WTC11 (cell line): ENCODE data around the gene PDIK1L. TPM values are rescaled to one million over a fixed set of nuclear protein-coding genes. Genes with fewer than 3 reads are reported as not detected.
A peak's percentile ranks its signal among the peaks of the same experiment; 100 is the strongest.

Experiments
- ATAC-seq: fragments of 200-7000 bp; cut with Tn5 transposase; 2 replicates; pipeline ENCODE4 v1.10.0; 2021; ENCODE audit warnings: mild to moderate bottlenecking, moderate library complexity
- CTCF ChIA-PET: fragments of 300-600 bp; sonication (Branson Sonifier 250); formaldehyde crosslinking; loops from one replicate; lab custom pipeline; 2021; ENCODE audit warnings: antibody characterized with exemption; lab: Charles Lee
- POLR2A ChIA-PET: fragments of 350-600 bp; sonication (Branson Sonifier 250); formaldehyde crosslinking; loops from one replicate; lab custom pipeline; 2021; ENCODE audit warnings: antibody characterized with exemption; lab: Charles Lee
- DNase-seq: peaks from one replicate; pipeline ENCODE4 v3.0.0; 2021; ENCODE audit warnings: low spot score
- H3K27ac Mint-ChIP-seq: 2 replicates; pipeline ENCODE4 v1.8.0; 2021; ENCODE audit warnings: mixed read lengths
- H3K27me3 Mint-ChIP-seq: 2 replicates; pipeline ENCODE4 v1.8.0; 2021; ENCODE audit warnings: low read depth, mild to moderate bottlenecking, moderate library complexity, mixed read lengths
- H3K36me3 Mint-ChIP-seq: 2 replicates; pipeline ENCODE4 v1.8.0; 2021; ENCODE audit warnings: mixed read lengths
- H3K4me1 Mint-ChIP-seq: 2 replicates; pipeline ENCODE4 v1.8.0; 2022; ENCODE audit warnings: mixed read lengths
- H3K4me3 Mint-ChIP-seq: 2 replicates; pipeline ENCODE4 v1.8.0; 2021; ENCODE audit warnings: mild to moderate bottlenecking, moderate library complexity, mixed read lengths
- H3K9me3 Mint-ChIP-seq: 2 replicates; pipeline ENCODE4 v1.8.0; 2021; ENCODE audit warnings: mixed read lengths
- ARID4B ChIP-seq: sonication (generic); formaldehyde crosslinking; IDR thresholded peaks from 2 replicates; pipeline ENCODE4 v1.8.0; 2023; ENCODE audit warnings: missing genetic modification reagents, mild to moderate bottlenecking, borderline replicate concordance
- ATF3 ChIP-seq: sonication (generic); formaldehyde crosslinking; conservative IDR thresholded peaks from 2 replicates; pipeline ENCODE4 v1.8.1; 2022; ENCODE audit warnings: mild to moderate bottlenecking, missing genetic modification reagents
- CTCF ChIP-seq: fragments of 200-600 bp; IDR thresholded peaks from 2 replicates; pipeline ENCODE4 v1.8.0; 2022; ENCODE audit warnings: antibody characterized with exemption
- E2F4 ChIP-seq: sonication (generic); formaldehyde crosslinking; IDR thresholded peaks from 2 replicates; pipeline ENCODE4 v1.8.1; 2022; ENCODE audit warnings: low read depth, mild to moderate bottlenecking, moderate library complexity, missing genetic modification reagents, borderline replicate concordance
- NFYB ChIP-seq: sonication (generic); formaldehyde crosslinking; conservative IDR thresholded peaks from 2 replicates; pipeline ENCODE4 v1.8.0; 2022; ENCODE audit warnings: low read depth, missing genetic modification reagents
- NR2C2 ChIP-seq: sonication (generic); formaldehyde crosslinking; IDR thresholded peaks from 2 replicates; pipeline ENCODE4 v1.8.0; 2022; ENCODE audit warnings: mild to moderate bottlenecking, missing genetic modification reagents
- OVOL2 ChIP-seq: fragments of 250-450 bp; sonication (Bioruptor Pico); IDR thresholded peaks from 2 replicates; pipeline ENCODE4 v1.9.0; 2021; ENCODE audit warnings: mild to moderate bottlenecking, borderline replicate concordance
- PREB ChIP-seq: sonication (generic); formaldehyde crosslinking; IDR thresholded peaks from 2 replicates; pipeline ENCODE4 v1.8.1; 2022; ENCODE audit warnings: mild to moderate bottlenecking, missing genetic modification reagents, moderate library complexity, borderline replicate concordance
- PRRX2 ChIP-seq: fragments of 250-450 bp; sonication (Bioruptor Pico); IDR thresholded peaks from 2 replicates; pipeline ENCODE4 v1.8.0; 2021; ENCODE audit warnings: mild to moderate bottlenecking
- RELA ChIP-seq: sonication (generic); formaldehyde crosslinking; IDR thresholded peaks from 2 replicates; pipeline ENCODE4 v1.8.1; 2022; ENCODE audit warnings: missing genetic modification reagents, mild to moderate bottlenecking, borderline replicate concordance
- SOX15 ChIP-seq: fragments of 250-450 bp; sonication (Bioruptor Pico); IDR thresholded peaks from 2 replicates; pipeline ENCODE4 v1.9.0; 2021; ENCODE audit warnings: mild to moderate bottlenecking
- STAT6 ChIP-seq: sonication (generic); formaldehyde crosslinking; conservative IDR thresholded peaks from 2 replicates; pipeline ENCODE4 v1.8.1; 2023; ENCODE audit warnings: mild to moderate bottlenecking, low read depth, missing genetic modification reagents, moderate library complexity
- TEAD4 ChIP-seq: sonication (generic); formaldehyde crosslinking; IDR thresholded peaks from 2 replicates; pipeline ENCODE4 v1.8.0; 2022; ENCODE audit warnings: mild to moderate bottlenecking, missing genetic modification reagents
- ZNF263 ChIP-seq: sonication (generic); formaldehyde crosslinking; IDR thresholded peaks from 2 replicates; pipeline ENCODE4 v1.8.1; 2022; ENCODE audit warnings: low read depth, mild to moderate bottlenecking, moderate library complexity, missing genetic modification reagents
- ZNF423 ChIP-seq: fragments of 250-450 bp; sonication (Bioruptor Pico); IDR thresholded peaks from 2 replicates; pipeline ENCODE4 v2.1.2; 2022; ENCODE audit warnings: mild to moderate bottlenecking, moderate library complexity
- total RNA-seq: library from RNA; stranded (reverse); gene quantifications from 3 replicates; pipeline ENCODE4 v1.2.3, GENCODE V29; 2021

Gene PDIK1L
- total RNA-seq, 1 experiment from 2014 or later, result 5.5 TPM

GRCh38 chr1:26142159-26142558 is 30.5 kb downstream of the PDIK1L start:
- ATAC-seq, result no peak
- TF ChIP-seq ZNF263 (no peak), E2F4 (no peak), ATF3 (CRISPR knock-in tag) (no peak), PRRX2 (CRISPR knock-in tag) (no peak), NR2C2 (no peak), NFYB (no peak), STAT6 (CRISPR knock-in tag) (no peak), OVOL2 (no peak), ARID4B (CRISPR knock-in tag) (no peak), PREB (CRISPR knock-in tag) (no peak)
- Mint-ChIP-seq H3K27me3 (peaks cover 30% of the 10 kb centered on the region), H3K36me3 (no peaks in the 10 kb centered on the region), H3K4me1 (peaks cover 3% of the 10 kb centered on the region; the same call in 1 of the 2 replicates), H3K9me3 (no peaks in the 10 kb centered on the region), H3K4me3 (no peak overlapping the region), H3K27ac (no peak overlapping the region)
- POLR2A ChIA-PET, result no interaction called here
- CTCF ChIA-PET, result interaction anchor here (0.7 to 4.9 kb wide), 15 partner anchors 9 to 143 kb away, joined by 3 to 136 read pairs (median 3); partner anchors contain the start of genes CEP85, EXTL1, PDIK1L and TRIM63
- no peak for DNase-seq

- no peak overlapping the region for H3K4me3 Mint-ChIP-seq
- peak; percentile 86 for DNase-seq
- no peaks in the 10 kb centered on the region for H3K4me1 Mint-ChIP-seq
- POLR2A ChIA-PET, result interaction anchor here (0.6 to 1.4 kb wide), 3 partner anchors 10 to 40 kb away, joined by 3 read pairs; no protein-coding TSS in a partner anchor
- no peaks in the 10 kb centered on the region for H3K36me3 Mint-ChIP-seq
- peak; percentile 97 for ATAC-seq
- H3K9me3 Mint-ChIP-seq, result no peaks in the 10 kb centered on the region
- TF ChIP-seq ZNF423 (CRISPR knock-in tag) (peak; percentile 75), RELA (CRISPR knock-in tag) (no peak), TEAD4 (CRISPR knock-in tag) (no peak), SOX15 (CRISPR knock-in tag) (no peak), CTCF (peak; percentile 58)
- TF ChIP-seq, all 79 proteins: peak for 2
- Mint-ChIP-seq H3K27ac (no peak overlapping the region), H3K27me3 (peaks cover 58% of the 10 kb centered on the region)
- CTCF ChIA-PET, result interaction anchor here (0.6 to 4.9 kb wide), 60 partner anchors 10 to 272 kb away, joined by 3 to 136 read pairs (median 4); partner anchors contain the start of genes C1orf232, CATSPER4, CEP85 and CNKSR1
These were observed 33.7 kb downstream of the PDIK1L start for GRCh38 chr1:26145041-26145959.
